ENCODE results near the gene HTR3D.
"Not testable (repeated sequence)": the region's sequence is repeated elsewhere in the genome, so short reads cannot be mapped to it uniquely, and the experiment has no call there.

The HTR3D gene

GRCh38 chr3:184022323-184022722, 9.2 kb upstream of the HTR3D start:
- DNase-seq (ENCODE audit: low read depth in 1 of 2, low spot score in 1 of 2), result no peak
- in situ Hi-C loops (cut with HindIII; ENCODE audit: low pct_unique_long_range_greater_than_20kb, low sequenced_read_pairs), result no loop called here
- no peak for TF ChIP-seq JUND (IDR thresholded peaks at IDR 0.05; ENCODE audit: low read depth)

GRCh38 chr3:184025256-184025655, 6.3 kb upstream of the HTR3D start:
- DNase-seq (ENCODE audit: low read depth in 1 of 2, low spot score in 1 of 2); in situ Hi-C loops (cut with HindIII; ENCODE audit: low pct_unique_long_range_greater_than_20kb, low sequenced_read_pairs): not testable (repeated sequence)

- DNase-seq (ENCODE audit: low read depth in 1 of 2, low spot score in 1 of 2); in situ Hi-C loops (cut with HindIII; ENCODE audit: low pct_unique_long_range_greater_than_20kb, low sequenced_read_pairs): not testable (repeated sequence)
Measured at GRCh38 chr3:184028275-184028890, 3.2 kb upstream of the HTR3D start.

GRCh38 chr3:184029443-184029842, 2.1 kb upstream of the HTR3D start:
- in situ Hi-C loops (cut with HindIII; ENCODE audit: low pct_unique_long_range_greater_than_20kb, low sequenced_read_pairs), result no loop called here
- no peak for TF ChIP-seq JUND (IDR thresholded peaks at IDR 0.05; ENCODE audit: low read depth)
- no peak for DNase-seq (ENCODE audit: low read depth in 1 of 2, low spot score in 1 of 2)

GRCh38 chr3:184030536-184030935, 1.0 kb upstream of the HTR3D start:
- no peak for TF ChIP-seq JUND (IDR thresholded peaks at IDR 0.05; ENCODE audit: low read depth)
- in situ Hi-C loops (cut with HindIII; ENCODE audit: low pct_unique_long_range_greater_than_20kb, low sequenced_read_pairs), result no loop called here
- DNase-seq (ENCODE audit: low read depth in 1 of 2, low spot score in 1 of 2), result no peak

GRCh38 chr3:184037816-184038215, 6.3 kb downstream of the HTR3D start:
- DNase-seq (ENCODE audit: low read depth in 1 of 2, low spot score in 1 of 2), result peak in 1 of 2 experiments; percentile 59
- no peak for TF ChIP-seq JUND (IDR thresholded peaks at IDR 0.05; ENCODE audit: low read depth)
- in situ Hi-C loops (cut with HindIII; ENCODE audit: low pct_unique_long_range_greater_than_20kb, low sequenced_read_pairs), result no loop called here

GRCh38 chr3:184038307-184038706, 6.8 kb downstream of the HTR3D start:
- in situ Hi-C loops (cut with HindIII; ENCODE audit: low pct_unique_long_range_greater_than_20kb, low sequenced_read_pairs); DNase-seq (ENCODE audit: low read depth in 1 of 2, low spot score in 1 of 2): not testable (repeated sequence)

- TF ChIP-seq JUND (IDR thresholded peaks at IDR 0.05; ENCODE audit: low read depth), result no peak
- in situ Hi-C loops (cut with HindIII; ENCODE audit: low pct_unique_long_range_greater_than_20kb, low sequenced_read_pairs), result no loop called here
- no peak for DNase-seq (ENCODE audit: low read depth in 1 of 2, low spot score in 1 of 2)
Measured at GRCh38 chr3:184039414-184039813, 7.9 kb downstream of the HTR3D start.

GRCh38 chr3:184040010-184040409, 8.5 kb downstream of the HTR3D start:
- TF ChIP-seq JUND (IDR thresholded peaks at IDR 0.05; ENCODE audit: low read depth), result no peak
- DNase-seq (ENCODE audit: low read depth in 1 of 2, low spot score in 1 of 2), result peak; percentile 83 to 93
- in situ Hi-C loops (cut with HindIII; ENCODE audit: low pct_unique_long_range_greater_than_20kb, low sequenced_read_pairs), result no loop called here

- TF ChIP-seq JUND (IDR thresholded peaks at IDR 0.05; ENCODE audit: low read depth), result no peak
- in situ Hi-C loops (cut with HindIII; ENCODE audit: low pct_unique_long_range_greater_than_20kb, low sequenced_read_pairs), result no loop called here
- no peak for DNase-seq (ENCODE audit: low read depth in 1 of 2, low spot score in 1 of 2)
Measured at GRCh38 chr3:184042617-184043016, 11.1 kb downstream of the HTR3D start.

- in situ Hi-C loops (cut with HindIII; ENCODE audit: low pct_unique_long_range_greater_than_20kb, low sequenced_read_pairs), result no loop called here
- TF ChIP-seq JUND (IDR thresholded peaks at IDR 0.05; ENCODE audit: low read depth), result no peak
- DNase-seq (ENCODE audit: low read depth in 1 of 2, low spot score in 1 of 2), result no peak
Measured at GRCh38 chr3:184045995-184046394, 14.5 kb downstream of the HTR3D start.

- no peak for TF ChIP-seq JUND (IDR thresholded peaks at IDR 0.05; ENCODE audit: low read depth)
- in situ Hi-C loops (cut with HindIII; ENCODE audit: low pct_unique_long_range_greater_than_20kb, low sequenced_read_pairs), result no loop called here
- DNase-seq (ENCODE audit: low read depth in 1 of 2, low spot score in 1 of 2), result peak in 1 of 2 experiments; percentile 83
Measured at GRCh38 chr3:184050217-184050847, 18.8 kb downstream of the HTR3D start.

GRCh38 chr3:184052767-184053166, 21.2 kb downstream of the HTR3D start, which contains the start of gene HTR3C:
TSS of gene HTR3C (plus strand) at chr3:184053047. CDS start at chr3:184053081, 34 bp downstream.
- TF ChIP-seq JUND (IDR thresholded peaks at IDR 0.05; ENCODE audit: low read depth), result no peak
- no peak for DNase-seq (ENCODE audit: low read depth in 1 of 2, low spot score in 1 of 2)
- in situ Hi-C loops (cut with HindIII; ENCODE audit: low pct_unique_long_range_greater_than_20kb, low sequenced_read_pairs), result no loop called here

GRCh38 chr3:184058029-184058428, 26.5 kb downstream of the HTR3D start:
- in situ Hi-C loops (cut with HindIII; ENCODE audit: low pct_unique_long_range_greater_than_20kb, low sequenced_read_pairs), result no loop called here
- no peak for TF ChIP-seq JUND (IDR thresholded peaks at IDR 0.05; ENCODE audit: low read depth)
- DNase-seq (ENCODE audit: low read depth in 1 of 2, low spot score in 1 of 2), result no peak
